MM.1S (cell line): ENCODE measurements around the gene DMBT1.

Experiments
- DNase-seq: peaks from one replicate; pipeline ENCODE4 v3.0.0-alpha.2; 2015
- H2AFZ ChIP-seq: fragments of 300-600 bp; sonication (generic); 2 replicates; pipeline ENCODE4 v1.6.0; 2016; ENCODE audit warnings: antibody characterized with exemption, low read length
- H3F3A ChIP-seq: fragments of 300-600 bp; sonication (generic); 2 replicates; pipeline ENCODE4 v1.6.1; 2016; ENCODE audit warnings: mild to moderate bottlenecking, antibody characterized with exemption, low read length, moderate library complexity, mixed read lengths; ENCODE audit not compliant: insufficient read depth
- H3K27ac ChIP-seq: fragments of 300-600 bp; sonication (generic); 2 replicates; pipeline ENCODE4 v1.5.1; 2016; ENCODE audit warnings: mild to moderate bottlenecking, low read length
- H3K27me3 ChIP-seq: fragments of 300-600 bp; sonication (generic); replicated peaks from 2 replicates; pipeline ENCODE4 v1.6.0; 2016; ENCODE audit warnings: low read length; ENCODE audit not compliant: insufficient read depth
- H3K36me3 ChIP-seq: fragments of 300-600 bp; sonication (generic); replicated peaks from 2 replicates; pipeline ENCODE4 v1.6.1; 2016; ENCODE audit warnings: mild to moderate bottlenecking, low read length, mixed read lengths; ENCODE audit not compliant: insufficient read depth
- H3K4me1 ChIP-seq: fragments of 300-600 bp; sonication (generic); 2 replicates; pipeline ENCODE4 v1.6.1; 2016; ENCODE audit warnings: low read length, mixed read lengths
- H3K4me2 ChIP-seq: fragments of 300-600 bp; sonication (generic); 2 replicates; pipeline ENCODE4 v1.6.0; 2016; ENCODE audit warnings: low read depth, low read length
- H3K4me3 ChIP-seq: fragments of 300-600 bp; sonication (generic); 2 replicates; pipeline ENCODE4 v1.5.1; 2016; ENCODE audit warnings: low read length, mixed read lengths
- H3K79me2 ChIP-seq: fragments of 300-600 bp; sonication (generic); 2 replicates; pipeline ENCODE4 v1.6.1; 2016; ENCODE audit warnings: mixed run types, low read length, mixed read lengths
- H3K9ac ChIP-seq: fragments of 300-600 bp; sonication (generic); 2 replicates; pipeline ENCODE4 v1.6.1; 2016; ENCODE audit warnings: low read length, mixed read lengths
- H3K9me2 ChIP-seq: fragments of 300-600 bp; sonication (generic); replicated peaks from 2 replicates; pipeline ENCODE4 v1.6.1; 2016; ENCODE audit warnings: mild to moderate bottlenecking, low read length, mixed read lengths; ENCODE audit not compliant: insufficient read depth
- H3K9me3 ChIP-seq: fragments of 300-600 bp; sonication (generic); replicated peaks from 2 replicates; pipeline ENCODE4 v1.6.1; 2016; ENCODE audit warnings: mild to moderate bottlenecking, low read length, mixed read lengths; ENCODE audit not compliant: insufficient read depth
- H4K20me1 ChIP-seq: fragments of 300-600 bp; sonication (generic); 2 replicates; pipeline ENCODE4 v1.6.1; 2016; ENCODE audit warnings: mild to moderate bottlenecking, low read length, moderate library complexity, mixed read lengths; ENCODE audit not compliant: insufficient read depth
- CTCF ChIP-seq: fragments of 300-600 bp; sonication (generic); IDR thresholded peaks from 2 replicates; pipeline ENCODE4 v1.5.1; 2016; ENCODE audit warnings: antibody characterized with exemption, low read length, mixed read lengths
- EZH2 ChIP-seq: fragments of 300-600 bp; sonication (generic); optimal IDR thresholded peaks from 2 replicates; pipeline ENCODE3; 2017; ENCODE audit warnings: low read depth, mild to moderate bottlenecking, antibody characterized with exemption, low read length, mixed read lengths
- EZH2phosphoT487 ChIP-seq: fragments of 300-600 bp; sonication (generic); IDR thresholded peaks from 2 replicates; pipeline ENCODE4 v1.6.1; 2018; ENCODE audit warnings: antibody characterized with exemption, low read length

DMBT1 gene

GRCh38 chr10:122692744-122693143, 132.2 kb downstream of the DMBT1 start:
- TF ChIP-seq EZH2 (no peak), EZH2phosphoT487 (no peak), CTCF (no peak)
- no peaks in the 10 kb centered on the region for H3F3A ChIP-seq
- no peak for DNase-seq
- H3K4me3 ChIP-seq, result no peak overlapping the region
- H4K20me1 ChIP-seq, result no peaks in the 10 kb centered on the region
- no peaks in the 10 kb centered on the region for H3K36me3 ChIP-seq
- no peaks in the 10 kb centered on the region for H3K4me1 ChIP-seq
- H2AFZ ChIP-seq, result no peak overlapping the region
- H3K9ac ChIP-seq, result no peak overlapping the region
- H3K79me2 ChIP-seq, result no peaks in the 10 kb centered on the region
- H3K27me3 ChIP-seq, result no peaks in the 10 kb centered on the region
- no peak overlapping the region for H3K4me2 ChIP-seq
- no peak overlapping the region for H3K27ac ChIP-seq
- no peaks in the 10 kb centered on the region for H3K9me3 ChIP-seq
- no peaks in the 10 kb centered on the region for H3K9me2 ChIP-seq
